ENCODE measurements around the gene CD1C.

The CD1C gene

DNA sequence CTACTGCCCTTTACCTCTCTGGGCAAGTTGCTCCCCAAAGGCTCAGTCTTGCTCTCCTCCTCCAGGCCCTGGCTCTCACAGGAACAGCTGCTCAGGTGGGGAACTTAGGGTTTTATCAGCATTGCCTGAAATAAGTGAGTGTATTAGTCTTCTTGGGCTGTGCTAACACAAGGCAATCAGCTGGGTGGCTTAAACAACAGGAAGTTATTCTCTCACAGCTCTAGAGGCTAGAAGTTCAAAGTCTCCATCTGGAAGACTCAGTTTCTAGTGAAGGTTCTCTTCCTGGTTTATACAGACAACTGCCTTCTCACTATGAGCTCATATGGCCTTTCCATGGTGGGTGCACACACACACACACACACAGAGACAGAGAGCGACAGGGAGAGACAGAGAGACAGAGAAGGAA lies 2.8 kb upstream of the CD1C start:
- Mint-ChIP-seq H3K36me3 (no peaks in the 10 kb centered on the region), H3K4me3 (no peak overlapping the region), H3K9me3 (ENCODE audit: low read depth) (no peaks in the 10 kb centered on the region), H3K4me1 (ENCODE audit: low read depth) (peaks cover 12% of the 10 kb centered on the region), H3K27ac (no peak overlapping the region), H3K27me3 (peaks cover 19% of the 10 kb centered on the region)

DNA sequence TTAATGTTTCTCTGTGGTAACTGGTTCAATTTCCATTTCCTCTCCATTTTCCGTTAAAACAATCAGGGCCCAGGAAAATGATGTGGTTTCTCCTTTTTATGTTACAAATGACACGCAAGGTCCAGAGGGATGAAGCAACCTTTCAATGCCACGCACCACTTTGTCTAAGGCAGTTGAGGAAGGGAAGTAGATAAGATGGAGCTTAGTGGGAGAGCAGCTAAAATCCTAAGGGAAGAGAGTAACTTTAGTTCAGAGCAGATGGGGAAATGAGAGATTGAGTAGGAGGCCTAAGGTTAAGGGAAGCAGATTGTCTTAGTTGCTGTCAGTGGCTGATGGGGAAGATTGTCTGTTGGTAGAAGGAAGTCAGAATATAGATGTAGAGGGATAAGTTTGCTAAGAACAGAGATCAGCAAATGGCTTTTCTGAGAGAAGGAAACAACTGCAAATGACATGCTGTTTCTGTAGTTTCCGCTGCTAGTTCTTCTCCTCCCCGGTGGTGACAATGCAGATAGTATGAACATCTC lies 660 bp downstream of the CD1C start:
- Mint-ChIP-seq H3K4me1 (ENCODE audit: low read depth) (peaks cover 10% of the 10 kb centered on the region), H3K27ac (no peak overlapping the region), H3K4me3 (no peak overlapping the region), H3K36me3 (no peaks in the 10 kb centered on the region), H3K9me3 (ENCODE audit: low read depth) (no peaks in the 10 kb centered on the region), H3K27me3 (peaks cover 13% of the 10 kb centered on the region)

DNA sequence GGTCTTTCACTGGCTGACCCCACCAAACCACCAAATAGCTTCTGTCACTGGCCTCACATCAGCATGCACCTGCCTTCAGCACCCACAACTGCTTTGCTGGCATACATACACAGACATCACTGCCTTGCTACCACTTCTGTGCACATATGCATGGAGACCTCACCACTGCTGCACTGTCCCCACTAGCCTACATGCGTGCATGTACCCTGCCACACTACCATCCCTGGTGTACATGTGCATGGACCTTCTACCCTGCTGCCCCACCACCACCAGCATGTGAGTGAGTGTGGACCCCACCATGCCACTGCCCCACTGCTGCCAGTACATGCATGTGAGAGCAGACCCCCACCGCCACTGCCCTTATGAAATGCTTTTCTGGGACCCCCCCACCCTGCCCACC lies 6.1 kb downstream of the CD1C start:
- H3K36me3 Mint-ChIP-seq, result peaks cover 8% of the 10 kb centered on the region
- no peaks in the 10 kb centered on the region for H3K4me1 Mint-ChIP-seq (ENCODE audit: low read depth)
- H3K4me3 Mint-ChIP-seq, result no peak overlapping the region
- peaks cover 21% of the 10 kb centered on the region for H3K9me3 Mint-ChIP-seq (ENCODE audit: low read depth)
- peaks cover 7% of the 10 kb centered on the region for H3K27me3 Mint-ChIP-seq
- no peak overlapping the region for H3K27ac Mint-ChIP-seq

DNA sequence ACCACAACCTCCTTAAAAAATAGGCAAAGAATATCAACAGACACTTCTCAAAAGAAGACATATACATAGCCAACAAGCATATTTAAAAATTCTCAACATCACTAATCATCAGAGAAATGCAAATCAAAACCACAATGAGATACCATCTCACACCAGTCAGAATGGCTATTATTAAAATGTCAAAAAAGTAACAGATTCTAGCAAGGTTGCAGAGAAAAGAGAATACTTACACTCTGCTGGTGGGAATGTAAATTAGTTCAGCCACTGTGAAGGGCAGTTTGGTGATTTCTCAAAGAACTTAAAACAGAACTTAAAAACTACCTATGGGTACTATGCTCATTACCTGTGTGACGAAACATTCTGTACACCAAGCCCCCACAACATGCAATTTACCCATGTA lies 20.9 kb downstream of the CD1C start:
- Mint-ChIP-seq H3K36me3 (no peaks in the 10 kb centered on the region), H3K27me3 (no peaks in the 10 kb centered on the region), H3K4me3 (no peak overlapping the region), H3K9me3 (ENCODE audit: low read depth) (peaks cover 6% of the 10 kb centered on the region), H3K27ac (no peak overlapping the region), H3K4me1 (ENCODE audit: low read depth) (no peaks in the 10 kb centered on the region)

DNA sequence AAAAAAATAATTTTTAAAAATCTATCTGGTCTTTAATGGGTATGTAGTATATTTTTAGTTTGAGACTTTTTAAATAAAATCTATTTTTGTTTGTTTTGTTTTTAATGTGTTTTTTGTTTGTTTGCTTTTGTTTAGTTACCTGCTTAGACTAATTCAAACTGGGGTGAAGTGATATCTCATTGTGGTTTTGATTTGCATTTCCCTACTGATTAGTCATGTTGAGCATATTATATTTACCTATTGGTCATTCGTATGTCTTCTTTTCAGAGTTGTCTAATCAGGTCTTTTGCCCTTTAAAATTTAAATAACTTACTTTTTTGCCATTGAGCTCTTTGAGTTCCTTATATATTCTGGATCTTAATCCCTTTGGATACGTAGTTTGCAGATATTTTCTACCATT lies 21.3 kb downstream of the CD1C start:
- Mint-ChIP-seq H3K4me3 (no peak overlapping the region), H3K9me3 (ENCODE audit: low read depth) (peaks cover 6% of the 10 kb centered on the region), H3K36me3 (no peaks in the 10 kb centered on the region), H3K4me1 (ENCODE audit: low read depth) (no peaks in the 10 kb centered on the region), H3K27me3 (no peaks in the 10 kb centered on the region), H3K27ac (no peak overlapping the region)

DNA sequence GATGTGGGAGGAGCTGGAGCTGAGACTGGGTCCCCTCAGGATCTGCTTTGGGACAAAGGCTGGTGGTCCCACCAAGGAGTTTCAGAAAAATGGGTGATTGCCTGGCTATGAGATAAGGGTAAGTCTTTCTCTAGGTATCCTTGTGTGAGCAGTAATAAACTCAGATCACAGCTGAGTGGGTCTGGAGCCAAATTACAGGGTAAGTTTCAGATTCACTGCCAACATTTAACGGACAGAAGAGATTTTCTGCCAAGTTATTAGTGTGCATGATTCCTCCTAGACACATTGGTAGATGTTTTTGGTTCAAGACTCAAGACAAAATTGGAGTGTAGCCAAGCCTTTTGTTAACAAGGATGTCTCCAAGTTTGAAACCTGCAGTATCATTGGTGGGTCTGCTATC lies 34.1 kb downstream of the CD1C start:
- no peaks in the 10 kb centered on the region for H3K9me3 Mint-ChIP-seq (ENCODE audit: low read depth)
- H3K4me1 Mint-ChIP-seq (ENCODE audit: low read depth), result no peaks in the 10 kb centered on the region
- H3K4me3 Mint-ChIP-seq, result no peak overlapping the region
- no peak overlapping the region for H3K27ac Mint-ChIP-seq
- peaks cover 1% of the 10 kb centered on the region for H3K27me3 Mint-ChIP-seq
- no peaks in the 10 kb centered on the region for H3K36me3 Mint-ChIP-seq

DNA sequence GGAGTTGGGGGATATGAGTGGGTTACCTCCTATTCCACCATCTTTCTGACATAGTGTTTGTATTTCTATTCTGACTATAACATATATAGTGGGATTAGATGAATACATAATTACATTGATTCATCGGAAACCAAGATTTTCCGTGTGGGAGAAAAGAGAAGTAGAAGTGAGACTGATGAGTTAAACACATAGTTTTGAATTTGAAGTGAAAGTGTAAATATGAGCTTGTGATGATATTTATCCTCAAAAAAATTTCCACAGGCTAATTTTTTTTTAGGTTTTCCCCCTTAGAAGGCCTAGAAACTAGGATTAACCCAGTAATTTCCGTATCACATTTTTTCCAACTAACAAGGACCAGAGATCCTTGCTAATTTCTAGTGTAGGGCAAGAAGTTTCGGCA lies 34.7 kb downstream of the CD1C start:
- H3K36me3 Mint-ChIP-seq, result no peaks in the 10 kb centered on the region
- no peaks in the 10 kb centered on the region for H3K4me1 Mint-ChIP-seq (ENCODE audit: low read depth)
- H3K27ac Mint-ChIP-seq, result no peak overlapping the region
- H3K9me3 Mint-ChIP-seq (ENCODE audit: low read depth), result no peaks in the 10 kb centered on the region
- no peak overlapping the region for H3K4me3 Mint-ChIP-seq
- H3K27me3 Mint-ChIP-seq, result peaks cover 4% of the 10 kb centered on the region

DNA sequence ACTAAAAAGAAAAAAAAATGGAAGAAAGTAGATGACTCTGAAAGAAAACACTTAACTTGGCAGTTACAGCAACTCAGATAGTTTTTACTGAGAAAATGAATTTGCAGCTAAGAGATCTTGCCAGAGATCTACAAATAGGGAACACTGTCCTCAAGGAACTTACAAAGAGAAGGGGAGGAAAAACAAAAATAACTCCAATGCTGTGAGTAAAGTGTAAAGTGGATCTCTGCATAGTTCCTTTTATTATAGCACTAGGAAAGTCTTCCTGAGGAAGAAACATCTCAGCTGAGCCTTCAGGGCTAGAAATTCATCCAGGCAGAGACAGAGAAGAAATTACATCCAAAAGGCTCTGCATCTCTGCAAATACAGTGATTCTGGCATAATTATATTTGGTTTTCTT lies 37.8 kb downstream of the CD1C start:
- peaks cover 4% of the 10 kb centered on the region for H3K27me3 Mint-ChIP-seq
- no peaks in the 10 kb centered on the region for H3K4me1 Mint-ChIP-seq (ENCODE audit: low read depth)
- no peak overlapping the region for H3K27ac Mint-ChIP-seq
- H3K4me3 Mint-ChIP-seq, result no peak overlapping the region
- H3K36me3 Mint-ChIP-seq, result no peaks in the 10 kb centered on the region
- no peaks in the 10 kb centered on the region for H3K9me3 Mint-ChIP-seq (ENCODE audit: low read depth)

DNA sequence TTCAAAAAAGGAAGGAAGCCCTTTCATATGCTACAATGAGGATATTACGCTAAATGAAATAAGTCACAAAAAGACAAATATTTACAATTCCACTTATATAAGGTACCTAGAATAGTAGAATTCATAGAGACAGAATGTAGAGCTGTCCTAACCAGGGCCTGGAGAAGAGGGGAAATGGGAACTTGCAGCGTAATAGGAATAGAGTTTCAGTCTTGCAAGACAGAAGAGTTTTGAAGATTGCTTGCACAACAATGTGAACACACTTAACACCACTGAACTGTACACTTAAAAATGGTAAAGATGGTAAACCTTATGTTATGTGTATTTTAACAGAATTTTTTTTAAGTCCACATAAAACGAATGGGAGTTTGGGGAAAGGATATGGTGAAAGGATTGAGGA lies 38.7 kb downstream of the CD1C start:
- H3K4me1 Mint-ChIP-seq (ENCODE audit: low read depth), result peaks cover 2% of the 10 kb centered on the region
- no peaks in the 10 kb centered on the region for H3K9me3 Mint-ChIP-seq (ENCODE audit: low read depth)
- no peaks in the 10 kb centered on the region for H3K36me3 Mint-ChIP-seq
- H3K27ac Mint-ChIP-seq, result no peak overlapping the region
- no peak overlapping the region for H3K4me3 Mint-ChIP-seq
- H3K27me3 Mint-ChIP-seq, result peaks cover 9% of the 10 kb centered on the region

DNA sequence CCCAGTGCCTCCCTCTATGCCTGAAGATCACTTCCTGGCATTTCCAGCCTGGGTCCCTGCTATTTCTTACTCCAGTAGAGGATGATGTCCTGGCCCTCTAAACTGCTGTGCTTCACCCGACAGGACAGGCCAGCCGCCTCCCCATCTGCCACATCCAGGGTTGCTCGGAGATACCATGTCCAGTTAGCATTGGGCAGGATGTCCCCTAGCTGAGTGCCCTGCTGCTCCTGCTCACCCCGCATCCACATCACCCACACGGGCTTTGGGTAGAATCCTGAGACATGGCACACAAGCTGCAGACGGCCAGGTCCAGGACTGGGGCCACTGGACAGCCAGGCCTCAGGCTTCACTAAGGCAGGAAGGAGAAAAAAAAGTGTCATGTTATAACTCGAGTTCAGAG lies 39.6 kb downstream of the CD1C start:
- Mint-ChIP-seq H3K4me3 (no peak overlapping the region), H3K4me1 (ENCODE audit: low read depth) (peaks cover 4% of the 10 kb centered on the region), H3K27me3 (peaks cover 11% of the 10 kb centered on the region), H3K27ac (no peak overlapping the region), H3K9me3 (ENCODE audit: low read depth) (no peaks in the 10 kb centered on the region), H3K36me3 (no peaks in the 10 kb centered on the region)

DNA sequence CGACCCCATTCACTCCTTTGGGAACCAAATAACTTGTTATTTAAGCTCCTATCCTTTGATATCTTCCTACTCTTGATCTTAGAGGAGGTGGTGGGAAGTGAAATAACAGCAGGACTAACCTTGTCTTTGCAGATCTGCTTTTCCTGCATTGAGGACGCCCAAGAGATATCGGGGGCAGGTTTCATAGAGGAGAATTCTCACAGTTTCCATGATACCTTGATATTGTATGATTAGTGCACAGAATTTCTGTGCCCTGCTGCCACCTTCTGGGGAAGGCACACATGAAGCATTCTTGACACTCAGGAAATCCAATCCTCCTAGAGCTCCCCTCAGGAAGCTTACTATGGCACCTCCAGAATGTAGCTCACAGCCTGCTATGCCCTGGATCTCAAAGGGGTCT lies 40.0 kb downstream of the CD1C start:
- peaks cover 8% of the 10 kb centered on the region for H3K4me1 Mint-ChIP-seq (ENCODE audit: low read depth)
- H3K27ac Mint-ChIP-seq, result no peak overlapping the region
- H3K27me3 Mint-ChIP-seq, result peaks cover 11% of the 10 kb centered on the region
- no peaks in the 10 kb centered on the region for H3K36me3 Mint-ChIP-seq
- no peaks in the 10 kb centered on the region for H3K9me3 Mint-ChIP-seq (ENCODE audit: low read depth)
- no peak overlapping the region for H3K4me3 Mint-ChIP-seq

DNA sequence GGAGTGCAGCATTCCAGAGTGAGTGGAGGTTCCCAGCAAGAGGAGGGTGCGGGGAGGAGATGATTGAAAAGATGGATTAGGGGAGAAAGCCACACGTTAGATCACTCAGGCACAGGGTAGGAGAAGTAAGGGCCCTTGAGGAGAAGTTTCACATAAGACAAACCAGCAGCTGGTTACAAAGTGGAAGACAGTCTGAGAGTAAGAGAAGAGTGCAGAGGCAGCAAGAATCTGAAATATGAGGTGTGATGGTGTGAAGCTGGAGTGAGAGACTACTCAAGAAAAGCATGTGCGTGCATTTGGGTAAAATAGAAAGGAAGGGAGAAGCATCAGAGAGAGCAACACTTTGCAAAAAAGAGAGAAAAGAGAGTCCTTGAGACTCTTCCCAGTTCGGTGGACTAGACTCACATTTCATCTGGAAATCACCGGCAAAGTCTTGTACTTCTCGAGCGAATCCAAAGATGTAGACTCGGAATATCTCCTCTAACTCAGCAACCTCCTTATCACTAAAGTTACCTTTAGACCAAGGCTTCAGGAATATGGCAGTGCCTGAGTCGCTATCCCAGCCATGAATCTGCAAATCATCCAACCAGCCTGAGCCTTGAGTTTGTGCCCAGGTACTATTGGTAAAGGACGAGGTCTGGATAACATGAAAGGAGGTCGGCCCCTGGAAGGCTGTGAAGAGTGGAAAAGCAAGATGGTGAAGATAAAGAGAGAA lies 40.8 kb downstream of the CD1C start:
- no peaks in the 10 kb centered on the region for H3K36me3 Mint-ChIP-seq
- peaks cover 11% of the 10 kb centered on the region for H3K27me3 Mint-ChIP-seq
- H3K9me3 Mint-ChIP-seq (ENCODE audit: low read depth), result no peaks in the 10 kb centered on the region
- H3K4me3 Mint-ChIP-seq, result no peak overlapping the region
- peaks cover 8% of the 10 kb centered on the region for H3K4me1 Mint-ChIP-seq (ENCODE audit: low read depth)
- H3K27ac Mint-ChIP-seq, result no peak overlapping the region

DNA sequence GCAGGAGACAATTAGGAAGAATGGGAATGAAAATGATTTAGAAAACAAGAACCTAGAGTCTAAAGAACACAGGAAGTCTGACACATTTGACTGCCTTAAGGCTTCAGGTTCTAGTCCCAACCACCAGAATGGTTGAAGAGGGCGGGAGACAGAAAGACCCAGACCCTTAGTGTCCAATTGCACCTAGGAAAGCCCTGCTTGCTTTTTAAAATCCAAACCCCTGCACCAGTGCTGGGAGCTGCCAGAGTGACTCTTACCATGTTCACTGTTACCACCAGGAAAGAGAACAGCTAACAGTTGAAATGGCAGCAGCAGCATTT lies 41.3 kb downstream of the CD1C start:
- no peaks in the 10 kb centered on the region for H3K9me3 Mint-ChIP-seq (ENCODE audit: low read depth)
- H3K36me3 Mint-ChIP-seq, result no peaks in the 10 kb centered on the region
- peaks cover 11% of the 10 kb centered on the region for H3K27me3 Mint-ChIP-seq
- H3K27ac Mint-ChIP-seq, result no peak overlapping the region
- peaks cover 9% of the 10 kb centered on the region for H3K4me1 Mint-ChIP-seq (ENCODE audit: low read depth)
- H3K4me3 Mint-ChIP-seq, result no peak overlapping the region

DNA sequence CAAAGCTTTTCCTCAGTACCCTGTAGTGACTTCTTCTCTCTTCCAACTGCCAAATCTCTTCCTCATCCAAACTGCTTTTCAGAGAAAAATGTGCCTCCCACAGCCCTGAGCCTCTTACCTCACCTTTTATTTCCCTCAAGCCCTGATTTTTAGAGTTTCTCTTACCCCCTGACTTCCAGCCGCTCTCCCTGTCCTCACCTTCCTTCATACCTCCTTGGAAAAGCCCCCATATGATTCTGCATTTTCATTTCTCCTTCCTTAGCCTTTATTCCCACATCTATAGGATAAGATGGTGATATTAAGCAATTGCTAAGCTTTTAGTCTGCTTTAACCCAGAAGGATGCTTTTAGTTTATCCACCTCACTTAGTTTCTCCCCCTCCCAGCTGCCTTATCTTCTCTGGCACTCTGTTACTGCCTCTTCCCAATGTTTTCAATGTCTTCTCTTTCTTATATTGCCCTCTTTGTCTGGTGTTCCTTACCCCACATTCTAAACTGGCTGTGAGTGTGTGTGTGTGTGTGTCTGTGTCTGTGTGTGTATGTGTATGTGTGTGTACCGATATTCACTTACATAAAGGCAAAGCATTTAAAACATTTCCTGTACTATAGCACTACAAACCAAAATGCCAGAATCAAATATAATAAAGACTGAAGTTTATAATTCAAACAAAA lies 41.9 kb downstream of the CD1C start, which contains the start of gene CD1B:
TSS of gene CD1B (minus strand) at position 51 of the 670 bp plus-strand sequence. CDS start 108 bp downstream, outside the sequence.
- H3K27ac Mint-ChIP-seq, result no peak within 1 kb of the TSS
- peaks cover 11% of the 10 kb centered on the region for H3K27me3 Mint-ChIP-seq
- H3K36me3 Mint-ChIP-seq, result no peaks in the 10 kb centered on the region
- H3K4me1 Mint-ChIP-seq (ENCODE audit: low read depth), result peaks cover 10% of the 10 kb centered on the region
- no peak within 1 kb of the TSS for H3K4me3 Mint-ChIP-seq
- H3K9me3 Mint-ChIP-seq (ENCODE audit: low read depth), result no peaks in the 10 kb centered on the region

DNA sequence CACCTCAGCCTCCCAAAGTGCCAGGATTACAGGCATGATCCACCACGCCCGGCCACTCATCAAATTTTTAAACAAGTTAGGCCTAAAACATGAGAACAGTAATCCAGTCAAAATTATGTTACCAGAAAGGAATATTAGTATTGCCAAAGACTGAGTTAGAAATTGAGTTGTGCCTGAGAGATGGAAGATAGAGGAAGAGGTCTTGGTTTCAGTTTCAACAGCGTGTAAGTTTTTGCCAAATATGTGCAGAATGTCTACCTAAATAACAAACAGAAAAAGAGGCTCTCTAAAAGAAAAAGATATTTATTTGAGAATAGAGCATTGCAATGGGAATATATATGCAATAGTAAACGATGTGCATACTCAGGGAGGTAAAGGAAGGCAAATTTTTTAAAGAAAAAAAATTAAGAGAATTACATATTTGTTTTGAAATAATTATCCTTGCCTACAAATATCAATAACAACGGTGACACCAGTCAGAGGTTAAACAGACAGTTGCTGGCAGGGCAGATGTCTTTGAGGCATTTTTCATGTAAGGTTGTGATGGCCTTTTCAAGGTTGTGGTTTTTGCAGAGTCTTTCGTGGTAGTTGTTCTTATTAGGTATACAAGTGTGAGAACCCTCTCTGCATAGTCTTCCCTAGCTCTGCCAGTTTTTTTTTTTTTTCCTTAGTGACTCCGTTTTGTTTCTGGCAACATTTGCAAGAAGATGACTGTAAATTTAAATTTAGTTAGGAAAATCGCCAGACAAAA lies 43.9 kb downstream of the CD1C start:
- no peaks in the 10 kb centered on the region for H3K9me3 Mint-ChIP-seq (ENCODE audit: low read depth)
- H3K36me3 Mint-ChIP-seq, result no peaks in the 10 kb centered on the region
- no peak overlapping the region for H3K4me3 Mint-ChIP-seq
- H3K4me1 Mint-ChIP-seq (ENCODE audit: low read depth), result peaks cover 10% of the 10 kb centered on the region
- no peak overlapping the region for H3K27ac Mint-ChIP-seq
- H3K27me3 Mint-ChIP-seq, result peaks cover 13% of the 10 kb centered on the region
